Fibroblast of mammary gland (primary cell): ENCODE measurements around the gene SNCAIP.

ENCODE experiments used
- DNase-seq: peaks from one replicate; pipeline ENCODE4 v3.0.0-alpha.2; 2010; ENCODE audit warnings: low read depth
- H3K4me3 ChIP-seq: 2 replicates; pipeline ENCODE4 v1.5.1; 2011; ENCODE audit warnings: low read depth, mild to moderate bottlenecking, low read length, moderate library complexity; ENCODE audit not compliant: control insufficient read depth
- CTCF ChIP-seq: conservative IDR thresholded peaks from 2 replicates; pipeline ENCODE4 v1.5.1; 2011; ENCODE audit warnings: low read depth, low read length, inconsistent platforms; ENCODE audit not compliant: control insufficient read depth, insufficient read depth

SNCAIP gene

DNA sequence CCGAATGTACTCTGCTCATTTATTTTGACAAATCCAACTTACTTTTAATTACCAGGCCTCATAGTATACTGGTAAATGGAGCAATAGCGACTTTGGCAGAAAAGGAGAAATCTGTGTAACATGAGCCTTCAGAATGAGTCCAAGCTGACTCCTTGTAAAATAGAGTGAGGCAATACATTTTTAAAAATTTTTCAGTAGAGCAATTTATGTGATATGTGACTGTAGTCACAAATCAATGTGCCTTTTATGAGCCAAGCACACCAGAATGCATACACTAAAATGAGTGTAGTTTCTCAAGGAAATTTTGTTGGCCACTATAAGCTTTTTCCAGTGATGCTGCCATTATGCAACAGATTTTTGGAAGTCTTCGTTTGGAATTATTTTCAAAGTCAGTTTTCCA lies 73.8 kb downstream of the SNCAIP start:
- TF ChIP-seq CTCF: no peak
- H3K4me3 ChIP-seq: no peak overlapping the region

GRCh38 chr5:122390154-122390553 lies 78.1 kb downstream of the SNCAIP start:
- no peak for DNase-seq
- H3K4me3 ChIP-seq: no peak overlapping the region

More for the DNA sequence above, 73.8 kb downstream of the SNCAIP start:
- DNase-seq: peak; percentile 45

GRCh38 chr5:122390694-122391093 lies 78.7 kb downstream of the SNCAIP start:
- TF ChIP-seq CTCF: no peak
- DNase-seq: no peak
- H3K4me3 ChIP-seq: no peak overlapping the region

More at GRCh38 chr5:122390154-122390553, 78.1 kb downstream of the SNCAIP start:
- no peak for TF ChIP-seq CTCF

DNA sequence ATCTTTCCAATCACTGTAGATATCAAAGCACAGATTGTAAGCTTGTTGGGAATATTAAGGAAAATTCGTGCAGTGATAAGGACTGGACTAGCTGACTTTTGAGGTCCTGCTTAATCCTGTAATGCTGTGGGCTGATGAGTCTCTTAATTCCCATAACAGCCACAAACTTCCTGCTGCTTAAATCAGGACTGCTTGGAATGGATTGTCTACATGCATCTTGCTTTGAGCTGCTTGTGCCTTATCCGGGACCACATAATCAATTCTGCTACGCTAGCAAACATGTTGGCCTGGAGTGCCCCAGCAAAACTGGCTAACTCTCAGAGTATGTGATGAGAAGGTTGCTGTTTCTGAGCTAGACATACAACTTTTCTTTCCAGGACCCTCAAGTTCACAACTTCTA lies 79.6 kb downstream of the SNCAIP start:
- DNase-seq: no peak
- H3K4me3 ChIP-seq: no peak overlapping the region
- TF ChIP-seq CTCF: no peak

DNA sequence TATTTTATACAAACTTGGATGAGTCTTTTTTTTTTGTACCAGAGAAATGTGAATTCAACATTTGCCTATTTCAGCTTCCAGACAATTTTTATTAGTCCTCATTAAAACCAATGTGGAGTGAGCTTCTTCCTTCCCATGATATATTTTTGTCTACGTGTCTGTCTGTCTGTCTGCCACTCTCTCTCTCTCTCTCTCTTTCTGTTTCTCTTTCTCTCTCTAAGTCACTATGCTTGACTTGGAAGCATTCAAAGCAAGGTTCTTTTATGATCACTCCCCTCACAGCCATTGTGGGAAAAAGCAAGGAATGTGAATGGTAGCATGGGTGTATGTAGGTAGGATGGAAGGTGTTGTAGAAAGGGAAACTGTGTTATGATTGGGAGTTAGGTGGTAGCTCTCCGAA lies 80.2 kb downstream of the SNCAIP start:
- no peak for TF ChIP-seq CTCF
- DNase-seq: no peak
- no peak overlapping the region for H3K4me3 ChIP-seq

GRCh38 chr5:122392824-122393223 lies 80.8 kb downstream of the SNCAIP start:
- TF ChIP-seq CTCF: no peak
- peak; percentile 49 for DNase-seq
- H3K4me3 ChIP-seq: no peak overlapping the region

GRCh38 chr5:122394284-122394930 lies 82.4 kb downstream of the SNCAIP start:
- no peak for DNase-seq
- TF ChIP-seq CTCF: no peak
- H3K4me3 ChIP-seq: no peak overlapping the region
